ENCODE data around the gene SLC38A9. TPM values are rescaled to one million over a fixed set of nuclear protein-coding genes. Genes with fewer than 3 reads are reported as not detected.

The SLC38A9 gene
- total and polyA plus RNA-seq, 9 of the 15 experiments (the other 6 are each of a cell fraction or from before 2014, with no cell fraction given) = 14.0 to 34.5 (median 20.7) TPM

- 0% methylated on average over 3 of the region's 3 CpGs for WGBS (ENCODE audit: insufficient coverage, low coverage, missing lambda C conversion rate)
- FAIRE-seq (no peak), DNase-seq (ENCODE audit: extremely low read depth in 1 of 4, low spot score in 3 of 4) (no peak), ATAC-seq (no peak)
- H3K9me1 ChIP-seq (ENCODE audit: control insufficient read depth, insufficient read depth, low read length) = no peaks in the 10 kb centered on the region
- H4K20me1 ChIP-seq (replicated peaks; ENCODE audit: control insufficient read depth, insufficient read depth, low read length) = no peaks in the 10 kb centered on the region
- no peaks in the 10 kb centered on the region for H3K36me3 ChIP-seq (ENCODE audit: control insufficient read depth, insufficient read depth, low read length)
- CTCF ChIA-PET (ENCODE audit: low intra/inter-chr PET ratio) = no interaction called here
- H3K79me2 ChIP-seq (ENCODE audit: control insufficient read depth, insufficient read depth, low read length) = no peaks in the 10 kb centered on the region
- H3K4me3 ChIP-seq = no peak overlapping the region
- no peaks in the 10 kb centered on the region for H3K9me3 ChIP-seq (replicated peaks; ENCODE audit: control insufficient read depth, insufficient read depth, low read depth, low read length)
- H3K27ac ChIP-seq (ENCODE audit: extremely low read depth, low read depth, low read length) = no peak overlapping the region
- intact Hi-C loops (cut with micrococcal nuclease) (no loop called here), in situ Hi-C loops (cut with MboI) (no loop called here)
- no TSS peak for BruUV-seq (replicated peaks)
- no peaks in the 10 kb centered on the region for H3K4me1 ChIP-seq (replicated peaks in 1 of 2; ENCODE audit: control insufficient read depth in 2 of 2, insufficient read depth in 2 of 2, low read length in 2 of 2)
- peaks cover 0 to 4% of the 10 kb centered on the region in 2 experiments; a peak in 2 of 5 replicates for H3K27me3 ChIP-seq (ENCODE audit: control insufficient read depth in 2 of 2, insufficient read depth in 2 of 2, low read length in 2 of 2)
- no peak overlapping the region for H3K4me2 ChIP-seq (ENCODE audit: insufficient read depth, low read length)
- no peak overlapping the region for H3K9ac ChIP-seq (ENCODE audit: insufficient read depth in 1 of 2, low read depth in 2 of 2, low read length in 2 of 2)
- no peak overlapping the region for H2AFZ ChIP-seq (ENCODE audit: low read depth, low read length)
- POLR2A ChIA-PET = no interaction called here
- TF ChIP-seq GABPA (tag; conservative IDR thresholded peaks at IDR 0.05; ENCODE audit: low read depth) (no peak), PHF8 (IDR thresholded peaks at IDR 0.05; ENCODE audit: borderline replicate concordance, low read length) (no peak), POLR2A (conservative IDR thresholded peaks at IDR 0.05) (no peak), FOXP4 (CRISPR knock-in tag; IDR thresholded peaks at IDR 0.05; ENCODE audit: borderline replicate concordance) (no peak), AFF4 (CRISPR knock-in tag; IDR thresholded peaks at IDR 0.05) (no peak), ZNF699 (CRISPR knock-in tag; IDR thresholded peaks at IDR 0.05; ENCODE audit: insufficient replicate concordance) (no peak), EZH2 (IDR thresholded peaks at IDR 0.05; ENCODE audit: borderline replicate concordance, low read depth, low read length) (no peak), STAG1 (CRISPR knock-in tag; IDR thresholded peaks at IDR 0.05; ENCODE audit: borderline replicate concordance) (no peak), EWSR1 (IDR thresholded peaks at IDR 0.05; ENCODE audit: borderline replicate concordance, low read depth, partially characterized antibody) (no peak), ZNF395 (CRISPR knock-in tag; IDR thresholded peaks at IDR 0.05) (no peak), ZSCAN29 (IDR thresholded peaks at IDR 0.05) (no peak), ZBTB2 (IDR thresholded peaks at IDR 0.05) (no peak), SNAPC5 (CRISPR knock-in tag; IDR thresholded peaks at IDR 0.05) (no peak)
Measured at GRCh38 chr5:55750499-55750898, 38.4 kb upstream of the SLC38A9 start.
